Astrocyte of the cerebellum (primary cell): ENCODE measurements around the gene ERBIN.

Source experiments
- DNase-seq: peaks from one replicate; pipeline ENCODE4 v3.0.0-alpha.2; 2011; ENCODE audit warnings: low read depth
- H3K4me3 ChIP-seq: 2 replicates; pipeline ENCODE4 v1.5.1; 2011; ENCODE audit warnings: mild to moderate bottlenecking, low read depth, low read length, moderate library complexity
- in situ Hi-C: cut with HindIII; loops from 2 replicates; pipeline ENCODE4 v1.10.0; 2017; ENCODE audit warnings: low sequenced_read_pairs
- TF ChIP-seq, protein P1 (sequence below): IDR thresholded peaks from 2 replicates; pipeline ENCODE4 v1.5.1; 2012; ENCODE audit warnings: low read length, low read depth, moderate library complexity, mild to moderate bottlenecking; ENCODE audit errors: missing control alignments

ERBIN gene

DNA sequence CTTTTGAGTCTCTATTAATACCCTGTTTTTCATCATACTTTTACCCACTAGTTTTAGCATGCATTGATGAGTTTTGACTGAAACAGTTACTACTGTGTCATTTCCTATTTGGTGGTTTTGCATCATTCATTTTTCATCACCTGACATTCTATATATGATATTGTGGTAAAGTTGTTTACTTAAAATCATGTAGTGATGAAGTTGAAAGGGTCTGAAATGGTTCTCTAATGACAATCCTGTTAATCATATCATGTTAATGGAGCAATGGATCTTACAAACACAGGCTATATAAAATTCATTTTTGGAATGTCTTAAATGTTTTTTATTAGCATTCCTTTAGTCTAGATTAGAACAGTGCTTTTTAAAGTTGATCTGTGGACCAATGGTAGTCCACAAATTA lies 84.1 kb downstream of the ERBIN start:
- DNase-seq = no peak
- H3K4me3 ChIP-seq = no peak overlapping the region
- in situ Hi-C loops = no loop called here
- TF ChIP-seq, protein P1, sequence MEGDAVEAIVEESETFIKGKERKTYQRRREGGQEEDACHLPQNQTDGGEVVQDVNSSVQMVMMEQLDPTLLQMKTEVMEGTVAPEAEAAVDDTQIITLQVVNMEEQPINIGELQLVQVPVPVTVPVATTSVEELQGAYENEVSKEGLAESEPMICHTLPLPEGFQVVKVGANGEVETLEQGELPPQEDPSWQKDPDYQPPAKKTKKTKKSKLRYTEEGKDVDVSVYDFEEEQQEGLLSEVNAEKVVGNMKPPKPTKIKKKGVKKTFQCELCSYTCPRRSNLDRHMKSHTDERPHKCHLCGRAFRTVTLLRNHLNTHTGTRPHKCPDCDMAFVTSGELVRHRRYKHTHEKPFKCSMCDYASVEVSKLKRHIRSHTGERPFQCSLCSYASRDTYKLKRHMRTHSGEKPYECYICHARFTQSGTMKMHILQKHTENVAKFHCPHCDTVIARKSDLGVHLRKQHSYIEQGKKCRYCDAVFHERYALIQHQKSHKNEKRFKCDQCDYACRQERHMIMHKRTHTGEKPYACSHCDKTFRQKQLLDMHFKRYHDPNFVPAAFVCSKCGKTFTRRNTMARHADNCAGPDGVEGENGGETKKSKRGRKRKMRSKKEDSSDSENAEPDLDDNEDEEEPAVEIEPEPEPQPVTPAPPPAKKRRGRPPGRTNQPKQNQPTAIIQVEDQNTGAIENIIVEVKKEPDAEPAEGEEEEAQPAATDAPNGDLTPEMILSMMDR = no peak

- no peak overlapping the region for H3K4me3 ChIP-seq
- DNase-seq = no peak
- in situ Hi-C loops = no loop called here
- TF ChIP-seq, protein P1 = no peak
Measured at GRCh38 chr5:66012271-66012670, 85.9 kb downstream of the ERBIN start.

DNA sequence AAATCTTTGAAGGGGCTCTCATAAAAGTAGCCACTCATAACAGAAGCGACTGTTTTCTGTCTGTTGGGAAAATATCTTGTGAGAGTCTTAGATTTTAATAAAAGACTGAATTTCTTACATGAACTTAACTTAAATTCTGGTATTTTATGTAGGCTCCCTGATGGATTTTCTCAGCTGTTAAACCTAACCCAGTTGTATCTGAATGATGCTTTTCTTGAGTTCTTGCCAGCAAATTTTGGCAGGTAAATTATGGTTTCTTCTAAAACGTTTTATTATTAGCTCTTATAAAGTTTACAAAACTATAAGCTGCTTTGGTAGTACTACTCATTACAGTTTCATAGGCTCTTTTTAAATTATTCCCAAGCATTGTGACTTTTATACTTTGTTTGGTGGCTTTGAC lies 87.0 kb downstream of the ERBIN start:
- TF ChIP-seq, protein P1 = no peak
- no peak overlapping the region for H3K4me3 ChIP-seq
- peak; percentile 13 for DNase-seq
- in situ Hi-C loops = no loop called here

DNA sequence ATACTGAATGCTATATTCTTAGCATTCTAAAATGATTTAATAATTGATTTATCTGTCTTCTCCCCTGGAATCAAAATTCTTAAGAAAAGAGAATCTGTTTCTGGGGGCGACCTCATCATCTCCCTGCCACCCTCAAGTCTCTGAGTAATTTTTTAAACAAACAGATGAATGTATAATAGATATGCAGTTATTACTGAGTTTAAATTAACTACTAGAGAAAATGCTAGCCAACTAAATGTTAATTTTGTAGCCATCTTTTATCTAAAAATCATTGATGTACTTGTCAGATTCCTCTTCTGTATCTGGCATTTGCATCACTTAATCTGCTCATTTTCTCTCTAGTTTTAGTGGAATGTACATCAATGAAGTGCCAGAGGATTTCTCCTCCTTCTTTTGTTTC lies 87.5 kb downstream of the ERBIN start:
- TF ChIP-seq, protein P1 = no peak
- DNase-seq = no peak
- H3K4me3 ChIP-seq = no peak overlapping the region
- in situ Hi-C loops = no loop called here

GRCh38 chr5:66015196-66015960 lies 89.0 kb downstream of the ERBIN start:
- in situ Hi-C loops = no loop called here
- DNase-seq = no peak
- TF ChIP-seq, protein P1 = no peak
- H3K4me3 ChIP-seq = no peak overlapping the region

- H3K4me3 ChIP-seq = no peak overlapping the region
- DNase-seq = no peak
- TF ChIP-seq, protein P1 = no peak
- in situ Hi-C loops = no loop called here
Measured at GRCh38 chr5:66021585-66021984, 95.2 kb downstream of the ERBIN start.

GRCh38 chr5:66039296-66039695 lies 112.9 kb downstream of the ERBIN start:
- in situ Hi-C loops = no loop called here
- H3K4me3 ChIP-seq = no peak overlapping the region
- no peak for DNase-seq
- TF ChIP-seq, protein P1 = no peak
